ENCODE measurements around the gene DOK1.

DNA sequence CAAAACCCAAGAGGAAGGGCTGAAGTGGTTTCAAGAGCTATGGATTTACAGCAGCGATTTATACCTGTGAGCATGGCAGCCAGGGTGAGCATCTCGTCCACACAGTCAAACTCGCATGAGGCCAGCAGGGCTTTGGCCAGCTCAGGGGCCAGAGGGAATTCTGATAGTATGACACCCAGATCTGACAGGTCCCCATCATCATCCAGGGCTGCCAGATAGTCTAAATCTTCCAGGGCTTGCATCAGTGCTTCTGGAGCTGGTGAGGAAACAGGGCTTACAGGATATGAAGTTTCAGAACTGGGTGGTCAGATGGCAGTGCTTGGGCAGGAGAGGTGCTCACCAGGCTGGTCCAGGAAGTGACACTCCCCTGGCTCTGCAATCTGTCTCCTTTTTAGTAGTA lies 32.0 kb upstream of the DOK1 start:
- TF ChIP-seq, protein P1, sequence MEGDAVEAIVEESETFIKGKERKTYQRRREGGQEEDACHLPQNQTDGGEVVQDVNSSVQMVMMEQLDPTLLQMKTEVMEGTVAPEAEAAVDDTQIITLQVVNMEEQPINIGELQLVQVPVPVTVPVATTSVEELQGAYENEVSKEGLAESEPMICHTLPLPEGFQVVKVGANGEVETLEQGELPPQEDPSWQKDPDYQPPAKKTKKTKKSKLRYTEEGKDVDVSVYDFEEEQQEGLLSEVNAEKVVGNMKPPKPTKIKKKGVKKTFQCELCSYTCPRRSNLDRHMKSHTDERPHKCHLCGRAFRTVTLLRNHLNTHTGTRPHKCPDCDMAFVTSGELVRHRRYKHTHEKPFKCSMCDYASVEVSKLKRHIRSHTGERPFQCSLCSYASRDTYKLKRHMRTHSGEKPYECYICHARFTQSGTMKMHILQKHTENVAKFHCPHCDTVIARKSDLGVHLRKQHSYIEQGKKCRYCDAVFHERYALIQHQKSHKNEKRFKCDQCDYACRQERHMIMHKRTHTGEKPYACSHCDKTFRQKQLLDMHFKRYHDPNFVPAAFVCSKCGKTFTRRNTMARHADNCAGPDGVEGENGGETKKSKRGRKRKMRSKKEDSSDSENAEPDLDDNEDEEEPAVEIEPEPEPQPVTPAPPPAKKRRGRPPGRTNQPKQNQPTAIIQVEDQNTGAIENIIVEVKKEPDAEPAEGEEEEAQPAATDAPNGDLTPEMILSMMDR (IDR thresholded peaks at IDR 0.05): no peak
- TF ChIP-seq EP300 (IDR thresholded peaks at IDR 0.05) (no peak), POLR2AphosphoS5 (IDR thresholded peaks at IDR 0.05) (no peak), POLR2A (IDR thresholded peaks at IDR 0.05; ENCODE audit: low read depth) (no peak)

All from esophagus muscularis mucosa (tissue), 4 donors.